GM19467 (cell line): ENCODE measurements around the gene CGB7.

Experiments
- ATAC-seq: cut with Tn5 transposase; IDR thresholded peaks from one replicate; pipeline ENCODE4 v1.9.1; 2021; ENCODE audit warnings: mild to moderate bottlenecking, moderate library complexity; ENCODE audit not compliant: unreplicated experiment

The CGB7 gene

GRCh38 chr19:49017041-49017665 is 40.4 kb downstream of the CGB7 start, which contains the start of gene LHB:
Gene LHB (minus strand): TSS chr19:49017091. CDS start chr19:49017081, 10 bp downstream.
- no peak for ATAC-seq

GRCh38 chr19:49016067-49016839 is 41.3 kb downstream of the CGB7 start:
- ATAC-seq: no peak

- ATAC-seq: no peak
These were observed 42.7 kb downstream of the CGB7 start for GRCh38 chr19:49014870-49015255.

GRCh38 chr19:49014123-49014869 is 43.3 kb downstream of the CGB7 start:
- no peak for ATAC-seq

GRCh38 chr19:49011194-49011593 is 46.4 kb downstream of the CGB7 start:
- ATAC-seq: no peak

GRCh38 chr19:49010453-49010852 is 47.1 kb downstream of the CGB7 start:
- no peak for ATAC-seq

- ATAC-seq: no peak
These were observed 47.7 kb downstream of the CGB7 start for GRCh38 chr19:49009828-49010227.

GRCh38 chr19:49006905-49007304 is 50.6 kb downstream of the CGB7 start:
- ATAC-seq: no peak

- no peak for ATAC-seq
These were observed 52.5 kb downstream of the CGB7 start for GRCh38 chr19:49004964-49005614.
